ENCODE data around the gene PTX3.

The PTX3 gene

DNA sequence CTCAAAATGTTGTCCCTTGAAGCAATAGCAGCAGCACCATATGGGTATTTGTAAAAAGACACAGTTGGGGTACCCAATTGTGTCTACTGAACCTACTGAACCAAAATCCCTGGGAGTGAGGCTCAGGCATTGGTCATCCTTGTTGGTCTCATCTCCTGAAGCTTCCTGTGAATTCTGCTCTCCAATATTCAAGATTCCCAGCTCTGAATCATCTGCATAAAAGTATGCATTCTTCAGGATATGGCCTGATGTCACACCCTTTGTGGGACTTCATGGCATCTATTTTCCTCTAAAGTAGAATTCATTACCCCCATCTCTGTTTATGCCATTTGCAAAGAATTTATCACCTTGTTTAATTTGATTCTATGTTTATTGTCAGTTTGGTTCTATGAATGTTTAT, 13.3 kb upstream of the PTX3 start:
- no peak for DNase-seq (ENCODE audit: low spot score)

- no peak for DNase-seq (ENCODE audit: low spot score)
Observed at GRCh38 chr3:157427901-157428300, 8.7 kb upstream of the PTX3 start.

GRCh38 chr3:157428853-157429252, 7.8 kb upstream of the PTX3 start:
- DNase-seq (ENCODE audit: low spot score) = no peak

GRCh38 chr3:157429708-157430107, 6.9 kb upstream of the PTX3 start:
- DNase-seq (ENCODE audit: low spot score) = no peak

DNA sequence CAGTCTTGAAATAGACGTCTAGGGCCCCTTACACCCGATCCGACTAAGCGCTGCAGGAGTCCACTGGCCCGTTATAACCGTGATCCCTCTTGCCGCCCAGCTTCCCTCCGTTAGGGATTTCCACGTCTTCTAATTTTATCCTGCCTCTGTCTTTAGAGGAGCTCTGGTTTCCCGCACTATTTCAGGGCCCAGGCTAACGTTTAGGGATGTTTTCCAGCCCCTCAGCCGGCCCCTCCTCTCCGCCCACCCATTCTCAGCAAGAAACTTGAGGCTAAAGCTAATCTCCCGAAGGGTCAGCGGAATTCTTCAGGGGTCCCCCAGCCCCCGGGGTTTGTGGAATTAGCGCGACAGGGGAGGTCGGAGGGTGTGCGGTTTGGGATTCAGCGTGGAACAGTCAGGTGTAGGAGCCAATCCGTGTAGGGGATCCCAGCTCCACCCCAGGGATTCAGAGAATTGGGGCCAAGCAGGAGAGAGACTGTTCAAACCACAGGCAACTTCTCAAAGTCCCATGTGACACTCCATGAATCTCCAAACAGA, 1.6 kb downstream of the PTX3 start:
- peak; percentile 76 for DNase-seq (ENCODE audit: low spot score)

DNA sequence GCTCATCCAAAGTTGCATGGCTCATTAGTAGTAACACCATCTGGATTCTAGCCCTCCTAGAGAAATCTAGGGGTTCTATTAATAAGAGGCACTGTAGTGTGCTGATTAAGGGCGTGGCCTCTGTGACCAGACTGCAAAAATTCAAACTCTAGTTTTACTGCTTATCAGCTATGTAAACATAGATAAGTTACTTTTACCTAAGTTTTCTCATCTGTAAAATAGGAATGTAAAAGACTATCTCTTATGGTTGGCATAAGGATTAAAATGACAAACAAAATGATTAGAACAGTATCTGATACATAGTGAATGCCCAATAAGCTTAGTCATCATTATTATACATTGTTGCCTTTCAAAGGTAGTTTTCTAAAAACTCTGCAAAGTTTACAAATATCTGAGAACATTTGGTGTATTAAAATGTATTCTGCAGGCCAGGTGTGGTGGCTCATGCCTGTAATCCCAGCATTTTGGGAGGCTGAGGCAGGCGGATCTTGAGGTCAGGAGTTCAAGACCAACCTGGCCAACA, 4.5 kb downstream of the PTX3 start:
- no peak for DNase-seq (ENCODE audit: low spot score)

GRCh38 chr3:157442729-157443128, 6.1 kb downstream of the PTX3 start:
- DNase-seq (ENCODE audit: low spot score) = no peak

- DNase-seq (ENCODE audit: low spot score) = no peak
Observed at GRCh38 chr3:157443905-157444796, 7.5 kb downstream of the PTX3 start.

DNA sequence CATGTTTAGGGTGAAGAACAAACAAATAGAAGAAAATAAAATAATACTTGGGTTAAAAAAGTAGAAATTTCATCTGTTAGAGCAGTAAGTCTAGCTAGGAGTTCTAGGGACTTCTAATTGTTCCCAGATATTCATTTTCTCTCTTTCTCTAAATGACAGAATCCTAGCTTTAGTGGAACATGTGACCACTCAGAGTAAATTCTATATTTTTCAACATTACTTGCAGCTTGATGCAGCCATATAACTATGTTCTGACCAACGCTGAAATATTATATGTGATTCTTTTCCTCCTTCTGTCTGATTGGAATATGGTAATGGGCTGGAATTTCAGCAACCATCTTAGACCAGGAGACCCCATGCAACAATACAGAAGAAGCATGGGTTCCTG, 8.1 kb downstream of the PTX3 start:
- no peak for DNase-seq (ENCODE audit: low spot score)

DNA sequence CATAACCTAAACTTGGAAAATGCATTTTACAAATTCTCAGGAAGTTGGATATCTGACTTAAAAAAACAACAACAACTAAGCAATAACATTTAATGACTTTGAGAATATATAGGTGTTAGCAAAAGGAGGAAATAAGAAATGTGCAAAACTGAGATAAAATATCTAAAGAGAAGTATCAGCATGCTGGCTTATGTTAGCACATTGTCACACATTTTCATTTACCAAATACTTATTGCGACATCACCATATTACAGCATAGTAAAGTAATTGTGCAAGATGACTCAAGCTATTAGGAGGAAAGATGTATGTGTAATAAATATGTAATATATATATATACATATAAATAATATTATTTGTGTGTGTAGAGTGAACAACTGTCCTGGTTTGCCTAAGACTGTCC, 9.2 kb downstream of the PTX3 start:
- DNase-seq (ENCODE audit: low spot score) = no peak

DNA sequence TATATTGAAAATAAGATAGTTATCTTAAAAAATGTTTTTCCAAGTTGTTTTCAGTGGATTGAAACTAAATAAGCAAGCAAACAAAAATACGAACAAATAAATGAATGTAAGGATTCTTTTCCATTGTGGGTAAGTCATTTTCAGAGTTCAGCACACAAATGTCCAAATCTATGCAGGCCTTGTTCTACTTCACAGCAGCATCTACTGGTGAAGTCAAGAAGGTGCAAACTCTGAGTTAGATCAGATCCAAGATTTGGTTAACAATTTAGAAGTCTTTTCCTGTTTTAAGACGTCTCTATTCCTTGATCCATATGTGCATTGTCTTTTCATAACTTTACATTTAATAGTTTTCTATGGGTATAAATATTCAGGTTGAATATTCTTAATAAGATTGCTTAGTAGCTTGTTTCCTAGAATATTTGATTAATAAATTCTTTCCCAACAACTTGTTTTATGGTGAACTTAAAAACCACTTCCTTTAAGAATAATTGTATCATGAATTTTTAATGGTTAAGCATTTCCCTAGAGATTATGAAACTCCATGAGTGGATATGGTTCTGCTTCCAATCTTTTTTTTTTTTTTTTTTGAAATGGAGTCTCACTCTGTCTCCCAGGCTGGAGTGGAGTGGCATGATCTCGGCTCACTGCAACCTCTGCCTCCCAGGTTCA, 10.5 kb downstream of the PTX3 start:
- DNase-seq (ENCODE audit: low spot score) = no peak

- DNase-seq (ENCODE audit: low spot score) = no peak
Observed at GRCh38 chr3:157452097-157452496, 15.4 kb downstream of the PTX3 start.

DNA sequence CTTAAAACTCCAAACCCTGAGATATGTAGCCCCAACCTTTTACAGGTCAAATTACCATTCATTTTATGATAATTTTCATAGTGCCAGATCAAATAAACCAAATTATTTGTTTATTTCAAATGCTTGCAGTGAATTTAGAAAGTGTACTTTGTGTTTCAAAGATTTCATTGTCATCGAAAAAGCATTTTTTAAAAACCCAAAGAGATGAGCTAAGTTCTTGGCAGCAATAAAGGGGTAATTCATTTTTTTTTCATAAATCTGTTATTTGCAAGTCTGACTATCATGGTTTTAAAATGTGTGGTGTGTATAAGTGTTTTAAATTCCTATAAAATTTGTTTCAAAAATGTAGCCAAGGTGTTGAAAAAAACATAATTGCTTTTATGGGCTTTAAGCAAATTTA, 17.2 kb downstream of the PTX3 start:
- DNase-seq (ENCODE audit: low spot score) = no peak

- DNase-seq (ENCODE audit: low spot score) = no peak
Observed at GRCh38 chr3:157459706-157460105, 23.1 kb downstream of the PTX3 start.

DNA sequence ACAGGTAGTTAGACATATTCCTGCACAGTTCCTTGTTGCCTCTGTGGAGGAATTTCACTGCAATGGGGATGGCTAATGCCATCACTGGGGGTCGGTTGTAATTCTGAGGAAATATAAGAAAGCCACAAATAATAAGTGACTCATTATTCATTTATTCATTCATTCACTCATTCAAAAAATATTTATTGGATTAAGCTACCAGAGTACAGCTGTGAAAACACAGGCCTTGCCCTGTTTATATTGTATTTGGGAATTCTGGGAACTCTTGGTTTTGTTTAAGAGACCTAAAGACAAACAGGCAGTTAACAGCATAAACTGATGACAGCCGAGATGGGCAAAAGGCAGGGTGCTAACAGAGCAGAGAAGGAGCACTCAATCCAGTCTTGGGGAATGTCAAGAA, 23.6 kb downstream of the PTX3 start:
- DNase-seq (ENCODE audit: low spot score) = no peak

DNA sequence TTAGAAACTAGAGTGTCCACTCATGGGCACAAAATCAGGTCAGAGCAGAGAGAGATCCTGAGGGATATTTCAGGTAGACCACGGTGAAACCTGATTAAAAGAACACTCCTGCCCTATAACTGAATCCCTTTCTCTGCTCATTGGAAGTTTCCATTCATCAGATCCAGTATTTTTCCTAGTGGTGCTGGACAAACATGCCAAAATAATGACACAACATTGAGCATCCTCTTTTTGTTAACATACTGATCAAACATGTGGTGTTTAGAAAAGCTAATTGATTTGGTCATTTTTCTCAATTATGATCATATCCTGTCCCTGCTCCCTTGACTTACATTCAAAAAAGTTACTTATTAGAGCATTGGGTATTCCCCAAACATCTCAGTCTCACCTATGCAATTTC, 27.2 kb downstream of the PTX3 start:
- DNase-seq (ENCODE audit: low spot score) = no peak

- no peak for DNase-seq (ENCODE audit: low spot score)
Observed at GRCh38 chr3:157464321-157464720, 27.7 kb downstream of the PTX3 start.

GRCh38 chr3:157465741-157466140, 29.1 kb downstream of the PTX3 start:
- DNase-seq (ENCODE audit: low spot score) = no peak

GRCh38 chr3:157467200-157467599, 30.6 kb downstream of the PTX3 start:
- no peak for DNase-seq (ENCODE audit: low spot score)

DNA sequence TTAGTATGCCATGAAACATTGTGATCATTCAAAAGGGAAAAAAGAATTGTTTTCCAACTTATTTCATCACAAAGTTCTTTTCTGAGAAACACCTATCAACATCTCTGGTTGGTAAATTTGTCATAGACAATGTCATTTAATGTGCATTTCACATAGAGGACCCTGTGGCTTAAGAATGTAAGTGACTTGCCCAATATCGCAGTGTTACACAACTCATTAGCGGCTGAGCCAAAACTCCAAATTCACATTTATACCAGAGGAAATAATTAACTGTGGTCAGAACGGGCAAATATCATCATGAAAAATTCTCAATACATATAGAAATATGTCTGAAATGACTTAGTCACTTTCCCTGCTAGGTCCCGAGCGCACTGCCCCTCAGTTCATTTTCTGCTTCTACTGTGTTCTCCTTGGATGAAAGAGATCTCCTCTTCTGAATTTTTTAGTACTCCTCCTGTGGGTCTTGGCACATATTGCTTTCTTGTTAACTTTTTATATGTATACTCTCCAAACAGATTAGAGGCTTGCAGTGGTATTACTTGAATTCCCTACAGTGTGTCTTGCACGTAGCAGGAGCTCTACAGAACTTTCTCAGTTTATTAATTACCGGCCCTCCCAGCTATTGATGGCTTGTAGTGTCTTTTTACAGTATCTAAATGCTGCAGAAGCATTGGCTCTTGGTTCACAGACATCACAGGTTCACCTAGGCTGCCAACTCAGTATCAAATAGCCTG, 33.1 kb downstream of the PTX3 start:
- DNase-seq (ENCODE audit: low spot score) = no peak

DNA sequence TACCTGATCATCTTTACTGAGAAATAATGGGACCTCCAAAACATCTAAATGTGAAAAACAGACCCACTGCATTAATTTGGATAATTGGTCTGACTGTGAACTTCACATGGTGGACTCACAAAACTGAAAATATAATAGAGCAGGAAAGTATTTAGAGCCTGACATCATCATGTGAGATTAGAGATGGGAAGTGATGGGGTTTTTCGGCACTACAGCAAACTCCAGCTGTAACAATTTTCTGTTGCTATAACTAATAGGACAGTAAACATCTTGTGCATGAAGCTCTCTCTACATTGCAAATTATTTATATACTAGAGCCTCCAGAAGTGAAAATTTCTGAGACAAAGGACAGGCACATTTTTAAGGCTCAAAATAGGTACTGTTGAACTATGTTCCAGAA, 34.4 kb downstream of the PTX3 start:
- DNase-seq (ENCODE audit: low spot score) = no peak

- no peak for DNase-seq (ENCODE audit: low spot score)
Observed at GRCh38 chr3:157472648-157473047, 36.0 kb downstream of the PTX3 start.

All from ecto neural progenitor cell (in vitro differentiated cells).